ENCODE measurements around the gene WBP4. TPM values are rescaled to one million over a fixed set of nuclear protein-coding genes. Genes with fewer than 3 reads are reported as not detected.

WBP4 gene
- total RNA-seq, 1 experiment from 2014 or later, result 7.2 TPM

GRCh38 chr13:41028051-41028450 lies 33.3 kb upstream of the WBP4 start:
- no peaks in the 10 kb centered on the region; a peak in 1 of 4 replicates for H3K4me1 Mint-ChIP-seq
- Histone ChIP-seq H3K14ac (ENCODE audit: insufficient read depth, low read length) (no peak overlapping the region), H3K4me1 (ENCODE audit: insufficient read depth, low read length) (no peaks in the 10 kb centered on the region), H4K20me1 (ENCODE audit: control insufficient read depth, insufficient read depth, insufficient read length) (no peaks in the 10 kb centered on the region), H3K27ac (ENCODE audit: insufficient read length, low read depth, low read length) (no peak overlapping the region), H3K4me2 (ENCODE audit: insufficient read depth, insufficient read length, low read length) (no peak overlapping the region), H2BK12ac (ENCODE audit: insufficient read length, low read depth, low read length) (no peak overlapping the region), H2BK15ac (ENCODE audit: low read depth, low read length) (no peak overlapping the region), H3K18ac (ENCODE audit: insufficient read length, low read depth, low read length) (no peak overlapping the region), H2BK20ac (ENCODE audit: low read depth, low read length, poor library complexity, severe bottlenecking) (no peak overlapping the region), H3K56ac (ENCODE audit: insufficient read length, low read depth, low read length) (no peak overlapping the region), H3K23me2 (ENCODE audit: insufficient read length, low read depth, low read length, poor library complexity, severe bottlenecking) (no peaks in the 10 kb centered on the region), H2AK5ac (ENCODE audit: insufficient read length, low read length) (no peak overlapping the region), H3T11ph (ENCODE audit: low read length) (no peak overlapping the region), H2BK120ac (ENCODE audit: low read depth, low read length, poor library complexity, severe bottlenecking) (no peak overlapping the region), H4K5ac (ENCODE audit: insufficient read length, low read depth, low read length) (no peak overlapping the region), H4K91ac (ENCODE audit: insufficient read length, low read depth, low read length) (no peak overlapping the region), H3K4ac (ENCODE audit: low read depth, low read length) (no peak overlapping the region), H4K8ac (replicated peaks; ENCODE audit: insufficient read length, low read depth, low read length) (no peak overlapping the region), H3K79me1 (ENCODE audit: insufficient read depth, low read depth, low read length, poor library complexity, severe bottlenecking) (no peaks in the 10 kb centered on the region), H3K27me3 (ENCODE audit: insufficient read depth, low read length) (no peaks in the 10 kb centered on the region), H3K9ac (ENCODE audit: extremely low read depth, insufficient read length, low read length) (no peak overlapping the region), H2BK5ac (ENCODE audit: insufficient read length, low read length) (no peak overlapping the region), H3K23ac (ENCODE audit: insufficient read length, low read depth, low read length) (no peak overlapping the region), H3K9me3 (ENCODE audit: control insufficient read depth, low read depth, low read length) (no peaks in the 10 kb centered on the region), H2AFZ (ENCODE audit: low read length) (no peak overlapping the region), H3K79me2 (ENCODE audit: insufficient read depth, low read length) (no peaks in the 10 kb centered on the region)
- H3K4me3 Mint-ChIP-seq, result no peak overlapping the region
- WGBS (ENCODE audit: extremely low coverage, insufficient read length, low lambda C conversion rate), result no CpG with 5 or more reads among the region's 2 CpGs
- TF ChIP-seq, protein P1, sequence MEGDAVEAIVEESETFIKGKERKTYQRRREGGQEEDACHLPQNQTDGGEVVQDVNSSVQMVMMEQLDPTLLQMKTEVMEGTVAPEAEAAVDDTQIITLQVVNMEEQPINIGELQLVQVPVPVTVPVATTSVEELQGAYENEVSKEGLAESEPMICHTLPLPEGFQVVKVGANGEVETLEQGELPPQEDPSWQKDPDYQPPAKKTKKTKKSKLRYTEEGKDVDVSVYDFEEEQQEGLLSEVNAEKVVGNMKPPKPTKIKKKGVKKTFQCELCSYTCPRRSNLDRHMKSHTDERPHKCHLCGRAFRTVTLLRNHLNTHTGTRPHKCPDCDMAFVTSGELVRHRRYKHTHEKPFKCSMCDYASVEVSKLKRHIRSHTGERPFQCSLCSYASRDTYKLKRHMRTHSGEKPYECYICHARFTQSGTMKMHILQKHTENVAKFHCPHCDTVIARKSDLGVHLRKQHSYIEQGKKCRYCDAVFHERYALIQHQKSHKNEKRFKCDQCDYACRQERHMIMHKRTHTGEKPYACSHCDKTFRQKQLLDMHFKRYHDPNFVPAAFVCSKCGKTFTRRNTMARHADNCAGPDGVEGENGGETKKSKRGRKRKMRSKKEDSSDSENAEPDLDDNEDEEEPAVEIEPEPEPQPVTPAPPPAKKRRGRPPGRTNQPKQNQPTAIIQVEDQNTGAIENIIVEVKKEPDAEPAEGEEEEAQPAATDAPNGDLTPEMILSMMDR (conservative IDR thresholded peaks at IDR 0.05), result no peak
- no peak for DNase-seq
- H3K36me3 Mint-ChIP-seq (ENCODE audit: insufficient read depth in 1 of 3, low read depth in 3 of 3), result no peaks in the 10 kb centered on the region
- no peak overlapping the region for H3K27ac Mint-ChIP-seq
- H3K9me3 Mint-ChIP-seq, result no peaks in the 10 kb centered on the region
- no peaks in the 10 kb centered on the region for H3K27me3 Mint-ChIP-seq (ENCODE audit: low read depth)
